ENCODE measurements around the gene SHFL.

Gene SHFL

DNA sequence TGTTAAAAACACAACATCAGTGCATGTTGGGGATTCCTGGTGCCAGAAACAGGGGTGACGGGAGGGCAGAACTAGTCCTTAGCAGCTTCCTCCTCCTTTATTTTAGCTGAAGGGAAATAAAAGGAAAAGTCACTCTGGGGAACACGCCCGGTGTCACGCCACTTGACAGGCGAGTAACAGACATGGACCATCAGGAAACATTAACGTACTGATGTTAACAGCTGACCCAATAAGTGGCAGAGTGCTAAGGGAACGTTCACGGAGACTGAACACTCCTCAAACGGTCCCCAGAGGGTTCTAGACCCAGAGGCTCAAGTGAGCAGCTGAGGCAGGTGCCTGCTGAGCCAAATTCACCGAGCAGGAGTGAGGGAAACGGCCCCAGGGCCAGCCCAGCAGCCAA, 47.5 kb downstream of the SHFL start:
- DNase-seq (ENCODE audit: low read depth in 2 of 2): no peak

- DNase-seq (ENCODE audit: low read depth in 2 of 2): no peak
Measured at GRCh38 chr19:10134040-10134439, 47.9 kb downstream of the SHFL start.

DNA sequence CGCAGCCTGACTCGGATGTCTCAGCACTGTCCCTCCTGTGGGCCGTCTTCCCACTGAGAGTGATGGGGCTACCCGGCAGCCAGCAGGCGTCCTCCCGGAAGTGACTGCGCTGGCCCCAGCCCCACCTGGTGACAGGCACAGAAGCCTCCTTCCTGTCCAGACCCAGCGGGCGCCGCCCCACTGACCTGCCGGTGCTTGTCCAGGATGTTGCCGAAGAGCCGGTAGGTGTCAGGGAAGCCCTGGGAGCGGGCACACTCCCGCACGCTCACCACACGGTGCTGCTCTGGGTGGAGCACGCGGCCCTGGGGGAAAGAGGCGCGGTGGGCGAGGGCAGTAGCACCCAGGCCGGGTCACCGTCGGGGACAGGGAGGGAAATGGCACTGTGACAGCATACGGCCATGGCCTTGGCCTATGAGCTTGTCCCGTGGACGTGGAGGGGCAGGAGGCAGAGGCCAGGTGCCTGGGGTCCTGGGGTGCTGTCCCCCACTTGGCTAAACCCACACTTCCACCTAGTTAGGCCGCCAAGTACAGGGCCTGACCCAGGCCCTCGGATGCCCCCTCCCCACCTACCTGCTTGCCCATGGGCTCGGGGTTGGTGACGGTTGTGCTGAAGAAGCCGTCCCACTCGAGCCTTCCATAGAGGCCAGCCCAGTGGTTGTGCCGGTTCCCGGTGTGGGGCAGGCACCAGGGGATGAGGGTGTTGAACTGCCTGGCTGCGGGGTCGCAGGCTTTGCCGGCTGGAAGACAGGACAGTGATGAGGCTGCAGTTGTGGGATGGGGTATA, 49.6 kb downstream of the SHFL start:
- no peak for DNase-seq (ENCODE audit: low read depth in 2 of 2)

- DNase-seq (ENCODE audit: low read depth in 2 of 2): no peak
Measured at GRCh38 chr19:10136936-10137335, 50.8 kb downstream of the SHFL start.

DNA sequence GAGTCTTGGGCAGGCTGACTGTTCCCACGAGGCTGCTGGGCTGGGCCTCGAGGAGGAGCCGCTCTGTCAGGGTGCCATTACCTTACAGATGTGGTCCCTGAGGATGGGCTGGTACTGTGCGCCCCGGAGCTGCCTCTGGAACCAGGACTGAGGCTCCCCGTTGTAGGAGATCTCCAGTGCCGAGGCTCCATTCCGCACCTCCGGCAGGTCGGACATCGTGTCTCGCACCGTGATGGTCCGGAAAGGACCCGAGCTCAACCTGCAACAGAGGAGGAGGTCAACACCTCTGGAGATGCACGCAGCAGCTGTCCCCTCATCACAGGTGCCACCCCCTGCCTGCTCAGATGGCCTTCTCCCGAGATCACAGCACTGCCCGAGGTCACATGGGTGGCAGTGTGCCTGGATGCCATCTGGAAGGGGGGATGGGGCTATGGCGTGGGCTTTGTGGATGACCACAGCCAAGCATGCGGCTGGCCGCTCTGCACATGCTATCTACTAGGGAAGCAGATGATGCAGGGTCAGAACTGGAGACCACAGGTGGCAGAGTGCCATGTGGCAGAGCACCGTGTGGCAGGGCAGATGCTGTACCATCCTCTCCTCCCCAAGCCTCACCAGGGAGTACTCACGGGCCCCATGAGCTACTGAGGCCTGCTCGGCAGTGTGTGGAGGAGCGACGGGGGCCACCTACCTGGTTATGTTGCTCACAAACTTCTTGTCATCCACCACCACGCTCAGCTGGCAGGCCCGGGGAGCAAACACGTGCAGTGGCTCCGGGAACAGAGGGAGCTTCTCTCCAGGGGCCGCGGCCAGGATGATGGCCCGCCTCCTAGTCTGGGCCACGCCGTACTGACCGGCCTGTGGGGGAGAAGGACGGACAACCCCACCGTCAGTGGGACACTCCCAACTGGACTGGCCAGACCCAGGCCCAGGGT, 51.9 kb downstream of the SHFL start:
- no peak for DNase-seq (ENCODE audit: low read depth in 2 of 2)

GRCh38 chr19:10138879-10139795, 53.0 kb downstream of the SHFL start:
- DNase-seq (ENCODE audit: low read depth in 2 of 2): no peak

GRCh38 chr19:10139952-10140351, 53.8 kb downstream of the SHFL start:
- no peak for DNase-seq (ENCODE audit: low read depth in 2 of 2)

GRCh38 chr19:10141479-10141878, 55.4 kb downstream of the SHFL start:
- no peak for DNase-seq (ENCODE audit: low read depth in 2 of 2)

DNA sequence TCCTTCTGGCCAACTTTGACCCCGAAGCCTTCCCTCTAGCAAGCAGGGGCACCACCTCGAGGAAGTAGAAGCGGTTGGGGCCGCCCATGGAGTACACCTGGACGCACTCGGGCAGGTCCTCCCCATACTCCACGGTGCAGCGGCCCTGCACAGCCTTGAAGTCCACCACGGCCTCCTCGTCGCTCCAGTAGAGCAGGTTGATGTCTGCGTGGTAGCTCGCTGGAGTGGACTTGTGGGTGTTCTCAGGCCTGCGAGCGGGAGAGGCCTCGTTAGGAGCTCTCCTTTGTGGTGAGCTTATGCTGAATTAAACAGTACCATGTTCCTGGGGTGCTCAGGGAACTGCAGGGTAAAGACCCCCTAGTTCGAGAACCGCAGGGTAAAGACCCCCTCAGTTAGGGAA, 55.9 kb downstream of the SHFL start:
- no peak for DNase-seq (ENCODE audit: low read depth in 2 of 2)
